GM21825 (cell line): Measurements from ENCODE around the gene LDLRAD4.

Experiments
- ATAC-seq: cut with Tn5 transposase; IDR thresholded peaks from one replicate; pipeline ENCODE4 v1.9.1; 2021; ENCODE audit warnings: mild to moderate bottlenecking, moderate library complexity; ENCODE audit not compliant: unreplicated experiment

LDLRAD4 gene

DNA sequence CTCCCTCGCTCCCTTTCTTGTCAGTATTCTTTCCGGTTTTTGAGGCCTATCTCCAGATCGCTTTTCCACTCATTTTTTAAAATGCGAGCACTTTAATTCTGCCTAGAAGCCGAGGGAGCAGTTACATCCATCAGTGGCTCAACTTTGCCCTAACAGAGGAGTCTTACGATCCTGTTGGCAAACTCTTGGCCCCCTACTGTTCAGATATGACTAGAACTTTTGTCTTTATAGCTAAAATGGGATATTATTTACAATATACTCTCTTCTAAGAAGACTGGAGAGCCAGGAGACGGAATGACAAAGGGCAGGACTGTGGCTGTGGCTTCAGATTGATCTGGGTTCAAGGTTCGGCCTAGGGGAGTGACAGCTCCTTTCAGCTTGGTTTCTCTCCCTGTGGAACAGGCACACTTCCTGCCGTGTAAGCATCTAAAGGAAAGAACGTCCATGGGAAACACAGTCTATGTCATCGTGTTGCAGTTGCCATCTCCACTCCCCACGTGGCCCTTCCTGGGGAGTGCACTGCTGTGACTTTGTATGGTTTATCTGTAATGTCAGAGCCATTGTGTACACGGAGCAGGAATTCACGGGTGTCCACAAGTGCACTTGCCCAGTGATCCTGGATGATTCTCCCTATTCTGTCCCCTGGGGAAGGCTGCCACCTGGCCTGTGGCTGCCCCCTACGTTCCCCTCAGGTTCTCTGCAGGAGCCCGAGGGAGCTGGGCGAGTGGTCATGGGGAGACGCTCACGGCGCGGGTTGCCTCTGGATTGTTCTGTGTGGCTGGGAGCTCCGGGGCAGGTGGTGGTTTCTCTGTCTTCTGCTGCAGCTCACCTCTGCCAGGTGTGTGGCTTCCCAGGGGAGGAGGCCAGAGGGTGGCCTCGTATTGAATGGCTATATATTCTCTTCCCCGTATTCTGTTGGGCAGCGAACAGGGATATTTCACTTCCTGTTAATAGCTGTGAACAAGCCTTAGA is 222.0 kb downstream of the LDLRAD4 start:
- no peak for ATAC-seq

- ATAC-seq = no peak
Measured at GRCh38 chr18:13441736-13442135, 223.2 kb downstream of the LDLRAD4 start.

DNA sequence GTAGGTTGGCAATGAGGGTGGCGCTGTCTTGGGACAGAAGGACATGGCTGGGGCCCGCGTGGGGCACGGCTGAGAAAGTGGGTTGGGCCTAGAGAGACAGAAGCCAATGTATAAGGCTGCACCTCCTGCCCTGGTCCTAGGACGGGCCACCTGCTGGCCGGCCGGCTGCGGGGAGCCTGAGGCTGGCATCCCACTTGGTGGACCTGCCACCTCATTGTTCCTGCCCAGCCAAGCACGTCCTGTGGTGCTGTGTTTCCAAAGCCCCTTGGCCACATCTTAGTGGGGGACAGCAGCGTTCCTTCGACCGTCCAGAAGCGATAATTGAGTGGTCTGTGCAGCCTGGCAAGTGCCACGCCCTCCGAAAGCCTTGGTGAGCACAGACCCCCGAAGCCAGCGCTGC is 223.9 kb downstream of the LDLRAD4 start:
- ATAC-seq = no peak

GRCh38 chr18:13443552-13443951 is 225.0 kb downstream of the LDLRAD4 start:
- no peak for ATAC-seq

- no peak for ATAC-seq
Measured at GRCh38 chr18:13444430-13445240, 226.1 kb downstream of the LDLRAD4 start.

GRCh38 chr18:13445241-13445897 is 226.8 kb downstream of the LDLRAD4 start:
- ATAC-seq = no peak

- ATAC-seq = no peak
Measured at GRCh38 chr18:13446024-13446423, 227.5 kb downstream of the LDLRAD4 start.

DNA sequence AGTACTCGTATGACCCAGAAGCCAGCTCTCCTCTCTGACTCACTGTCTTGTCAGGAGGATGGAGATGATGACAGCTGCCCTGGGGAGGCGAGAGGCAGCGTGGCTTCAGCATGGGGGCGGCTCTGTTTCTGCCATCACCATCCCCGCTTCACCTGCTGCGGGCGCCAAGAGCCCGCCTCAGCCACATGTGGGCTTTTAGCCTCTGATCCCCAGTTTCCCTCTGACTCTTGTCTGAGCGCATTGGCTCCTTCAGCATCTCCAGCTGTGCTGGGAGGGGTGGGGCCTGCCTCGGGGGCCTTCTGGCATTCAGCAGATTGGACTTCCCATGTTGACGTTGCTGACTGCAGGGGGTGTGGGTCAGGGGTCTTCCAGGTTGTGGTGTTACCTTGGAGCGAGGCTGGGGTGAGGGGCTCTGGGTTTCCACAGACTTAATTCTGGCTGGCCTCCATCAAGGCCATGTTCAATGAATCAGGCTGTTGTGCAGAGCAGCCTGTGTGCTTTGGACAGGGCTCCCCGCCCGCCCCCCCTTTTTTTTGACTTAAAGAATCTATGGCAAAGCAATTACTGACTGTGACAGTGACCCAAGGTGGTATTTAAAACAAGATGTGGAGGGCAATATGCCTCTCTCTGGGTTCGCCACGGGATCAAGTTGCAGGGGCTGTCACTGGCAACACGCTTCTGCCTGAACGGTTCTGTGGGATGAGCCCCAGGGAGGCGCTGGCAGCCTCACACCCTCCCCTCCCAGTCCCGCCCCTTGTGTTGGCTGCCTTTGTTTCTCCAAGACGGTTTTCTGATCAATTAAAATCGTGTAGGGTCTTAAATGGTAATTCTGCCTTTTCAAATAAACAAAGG is 228.3 kb downstream of the LDLRAD4 start:
- no peak for ATAC-seq

- no peak for ATAC-seq
Measured at GRCh38 chr18:13447621-13448334, 229.2 kb downstream of the LDLRAD4 start.

GRCh38 chr18:13448335-13448795 is 229.8 kb downstream of the LDLRAD4 start:
- ATAC-seq = no peak

DNA sequence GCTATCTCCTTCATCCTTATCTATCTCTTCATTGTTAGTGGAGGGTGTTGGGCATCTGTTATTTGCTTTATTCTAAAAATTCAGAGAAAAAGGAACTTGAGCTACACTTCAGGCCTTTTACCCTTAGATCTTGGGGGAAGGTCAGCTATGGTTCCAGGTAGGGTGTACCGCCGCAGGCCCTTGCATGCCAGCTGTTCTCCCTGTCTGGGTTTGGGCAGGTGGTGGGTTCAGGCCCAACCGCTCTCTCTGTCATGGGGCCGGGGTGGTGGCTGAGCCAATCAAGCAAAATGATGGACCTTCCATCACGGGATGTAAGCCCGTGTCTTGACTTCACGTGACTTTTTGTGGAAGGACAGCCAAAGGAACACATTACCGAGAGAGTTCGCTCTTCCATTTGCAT is 231.1 kb downstream of the LDLRAD4 start:
- ATAC-seq = no peak

- ATAC-seq = no peak
Measured at GRCh38 chr18:13450289-13451212, 232.0 kb downstream of the LDLRAD4 start.

- no peak for ATAC-seq
Measured at GRCh38 chr18:13451213-13451540, 232.6 kb downstream of the LDLRAD4 start.

- no peak for ATAC-seq
Measured at GRCh38 chr18:13451661-13452387, 233.3 kb downstream of the LDLRAD4 start.

DNA sequence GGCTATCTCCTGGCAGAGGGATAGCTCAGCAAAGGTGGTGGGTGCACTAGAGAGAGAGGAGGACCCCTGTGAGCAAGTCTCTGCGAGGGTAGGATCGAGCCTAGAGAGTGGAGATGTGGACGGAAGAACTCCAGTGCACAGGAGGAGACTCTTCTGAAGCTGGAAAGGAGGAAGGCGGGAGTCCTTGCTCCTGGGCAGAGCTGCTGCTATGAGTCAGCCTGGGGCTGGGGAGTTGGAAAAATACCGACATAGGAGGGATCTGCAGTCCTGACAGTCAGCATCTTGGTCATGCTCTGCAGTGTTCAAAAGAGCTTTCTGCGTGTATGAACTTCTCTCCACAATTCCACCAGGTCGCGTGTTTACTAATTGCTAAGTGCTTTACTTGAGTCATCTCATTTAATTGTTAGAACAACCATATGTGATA is 233.8 kb downstream of the LDLRAD4 start:
- ATAC-seq = no peak

GRCh38 chr18:13452871-13453680 is 234.5 kb downstream of the LDLRAD4 start:
- ATAC-seq = no peak

DNA sequence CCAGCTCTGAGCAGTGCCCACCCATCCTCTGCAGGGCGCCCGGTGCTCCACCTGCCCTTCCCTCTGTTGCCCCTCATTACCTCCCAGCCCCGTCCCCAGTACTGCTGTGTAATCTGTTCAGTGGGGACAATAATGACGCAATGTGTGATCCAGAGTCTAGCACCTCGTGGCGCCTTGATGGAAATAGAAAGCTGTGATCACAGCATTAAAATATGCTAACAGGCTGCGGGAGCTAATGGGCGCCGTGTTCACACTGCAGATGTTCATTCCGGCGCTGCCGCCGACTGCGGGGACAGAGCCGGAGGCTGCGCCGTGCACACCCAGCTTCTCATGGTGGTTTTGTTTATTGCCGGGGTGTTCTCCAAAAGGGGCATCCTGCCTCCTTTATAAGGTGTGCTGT is 235.2 kb downstream of the LDLRAD4 start:
- no peak for ATAC-seq
